Measurements from ENCODE around the gene SPC24.

GRCh38 chr19:11174336-11174735 lies 18.8 kb upstream of the SPC24 start:
- TF ChIP-seq CTCF (IDR thresholded peaks at IDR 0.05), result no peak
- no peak for TF ChIP-seq POLR2A (IDR thresholded peaks at IDR 0.05)
- no peak for TF ChIP-seq POLR2AphosphoS5 (IDR thresholded peaks at IDR 0.05)
- no peak for TF ChIP-seq EP300 (IDR thresholded peaks at IDR 0.05)
